Activated T-helper 2 cell treated with anti-CD3 and anti-CD28 coated beads, Interferon-gamma antibody, Interleukin-2, Interleukin-4, amounts not matched to agents 10 μg/mL and 5 μg/mL and 100 μg/mL, durations not matched to agents 14 hours and 24 hours and 36 hours (primary cell): ENCODE data around the gene C13orf46. TPM values are rescaled to one million over a fixed set of nuclear protein-coding genes. Genes with fewer than 3 reads are reported as not detected.

Source experiments
- DNase-seq: peaks from one replicate; pipeline ENCODE4 v3.0.0; 2021; ENCODE audit warnings: low spot score
- H3K27ac Mint-ChIP-seq: one replicate; pipeline ENCODE4 v1.8.0; 2021; ENCODE audit warnings: mixed read lengths
- H3K27me3 Mint-ChIP-seq: one replicate; pipeline ENCODE4 v1.8.0; 2021; ENCODE audit warnings: low read depth, mixed read lengths
- H3K36me3 Mint-ChIP-seq: one replicate; pipeline ENCODE4 v1.8.0; 2021; ENCODE audit warnings: low read depth, mixed read lengths
- H3K4me1 Mint-ChIP-seq: one replicate; pipeline ENCODE4 v1.8.0; 2021; ENCODE audit warnings: low read depth, mixed read lengths
- H3K4me3 Mint-ChIP-seq: one replicate; pipeline ENCODE4 v1.8.0; 2021; ENCODE audit warnings: low read depth, mild to moderate bottlenecking, moderate library complexity, mixed read lengths
- H3K9me3 Mint-ChIP-seq: one replicate; pipeline ENCODE4 v1.8.0; 2021; ENCODE audit warnings: mixed read lengths
- intact Hi-C: fragments of 100-400 bp; cut with micrococcal nuclease; formaldehyde crosslinking; loops from one replicate; pipeline ENCODE4 v1.15.1; 2023
- total RNA-seq: library from RNA; stranded (reverse); gene quantifications from 2 replicates; pipeline ENCODE4 v1.2.3, GENCODE V29; 2022

Gene C13orf46
- total RNA-seq, 1 donor from 2014 or later, result 0.27 TPM

DNA sequence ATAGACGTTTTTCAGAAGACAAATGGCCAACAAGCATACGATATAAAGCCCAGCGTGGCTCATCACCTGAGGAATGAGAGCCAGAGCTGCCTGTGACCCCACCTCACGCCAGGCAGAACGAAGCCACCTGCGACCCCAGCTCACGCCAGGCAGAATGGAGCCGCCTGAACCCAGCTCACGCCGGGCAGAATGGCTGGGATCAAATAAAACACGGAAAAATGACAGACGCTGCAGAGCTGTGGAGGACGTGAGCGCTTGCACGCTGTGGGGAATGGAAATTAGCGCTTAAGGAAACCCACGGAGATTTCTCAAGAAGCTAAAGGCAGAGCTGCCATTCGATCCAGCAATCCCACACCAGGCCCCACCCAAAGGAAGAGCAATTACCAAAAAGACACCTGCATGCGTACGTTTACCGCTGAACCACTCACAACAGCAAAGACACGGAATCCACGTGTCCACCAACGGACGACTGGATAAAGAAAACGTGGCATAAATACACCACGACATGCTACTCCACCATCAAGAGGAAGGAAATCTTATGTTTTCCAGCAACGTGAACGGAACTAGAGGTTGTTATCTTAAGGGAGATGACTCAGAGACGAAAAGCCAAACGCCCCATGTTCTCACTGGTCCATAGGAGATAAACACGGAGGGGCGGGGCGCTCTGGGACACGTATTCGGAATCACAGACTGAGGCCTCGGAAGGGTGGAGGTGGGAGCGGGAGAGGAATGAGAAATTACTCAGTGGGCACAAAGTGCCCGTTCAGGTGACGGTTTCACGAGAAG, 30.7 kb upstream of the C13orf46 start:
- intact Hi-C loops, result no loop called here
- Mint-ChIP-seq H3K9me3 (no peaks in the 10 kb centered on the region), H3K27me3 (no peaks in the 10 kb centered on the region), H3K4me1 (no peaks in the 10 kb centered on the region), H3K36me3 (no peaks in the 10 kb centered on the region), H3K27ac (no peak overlapping the region), H3K4me3 (no peak overlapping the region)
- DNase-seq, result no peak

DNA sequence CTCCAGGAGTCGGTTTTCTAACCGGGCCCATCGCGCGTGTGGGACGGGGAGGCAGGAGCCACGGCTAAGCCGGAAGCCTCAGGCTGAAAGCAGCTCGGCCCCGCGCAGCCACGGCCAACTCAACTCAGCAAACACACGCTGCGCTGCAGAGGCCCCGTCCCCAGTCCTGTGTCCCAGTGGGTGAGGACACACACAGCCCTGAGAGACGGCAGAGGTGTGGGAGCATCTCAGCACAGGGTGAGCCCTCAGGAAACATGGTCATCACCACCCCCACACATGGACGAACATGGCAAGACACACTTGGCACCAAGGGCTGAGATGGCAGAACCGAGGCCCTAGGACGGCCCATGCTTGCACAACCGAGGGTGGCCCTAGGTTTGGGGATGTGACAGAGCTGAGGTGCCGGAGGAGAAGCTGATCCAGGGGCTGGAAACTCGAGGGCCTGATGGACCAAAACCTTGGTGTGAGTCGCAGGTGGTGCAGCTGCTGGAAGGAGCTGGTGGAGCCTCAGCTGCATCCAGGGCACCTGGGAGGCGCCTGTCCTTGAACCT, 29.0 kb upstream of the C13orf46 start:
- H3K36me3 Mint-ChIP-seq, result no peaks in the 10 kb centered on the region

DNA sequence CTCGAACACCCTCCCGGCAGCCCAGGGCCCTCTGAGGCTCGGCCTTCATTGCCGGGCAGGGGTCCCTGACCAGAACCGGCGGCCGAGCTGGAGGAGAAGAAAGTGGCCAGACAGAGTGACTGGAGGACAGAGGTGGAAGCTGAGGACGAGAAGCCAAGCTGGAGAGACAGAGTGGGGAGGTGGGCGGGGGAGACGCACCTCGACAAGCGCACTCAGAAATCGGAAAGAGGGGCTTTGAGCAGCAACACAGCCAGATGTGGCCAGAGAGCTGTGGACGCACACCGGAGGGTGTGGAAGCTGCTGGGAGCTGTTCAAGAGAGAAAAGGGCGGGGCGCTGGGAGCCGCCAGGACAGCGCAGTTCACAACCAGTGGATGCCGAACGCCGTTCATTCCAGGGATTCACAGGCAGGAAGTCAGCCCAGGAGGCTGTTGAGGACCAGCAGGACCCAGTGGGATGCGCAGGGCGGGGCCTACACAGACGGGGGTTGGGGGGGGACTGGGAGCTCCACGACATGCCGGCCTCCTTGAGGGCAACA, 28.2 kb upstream of the C13orf46 start:
- Mint-ChIP-seq H3K4me1 (no peaks in the 10 kb centered on the region), H3K27ac (no peak overlapping the region), H3K27me3 (no peaks in the 10 kb centered on the region), H3K9me3 (no peaks in the 10 kb centered on the region), H3K4me3 (no peak overlapping the region), H3K36me3 (no peaks in the 10 kb centered on the region)
- intact Hi-C loops, result no loop called here
- no peak for DNase-seq

More for the DNA sequence above, 29.0 kb upstream of the C13orf46 start:
- Mint-ChIP-seq H3K4me3 (no peak overlapping the region), H3K27me3 (no peaks in the 10 kb centered on the region), H3K4me1 (no peaks in the 10 kb centered on the region), H3K27ac (no peak overlapping the region), H3K9me3 (no peaks in the 10 kb centered on the region)
- no peak for DNase-seq
- intact Hi-C loops, result no loop called here

DNA sequence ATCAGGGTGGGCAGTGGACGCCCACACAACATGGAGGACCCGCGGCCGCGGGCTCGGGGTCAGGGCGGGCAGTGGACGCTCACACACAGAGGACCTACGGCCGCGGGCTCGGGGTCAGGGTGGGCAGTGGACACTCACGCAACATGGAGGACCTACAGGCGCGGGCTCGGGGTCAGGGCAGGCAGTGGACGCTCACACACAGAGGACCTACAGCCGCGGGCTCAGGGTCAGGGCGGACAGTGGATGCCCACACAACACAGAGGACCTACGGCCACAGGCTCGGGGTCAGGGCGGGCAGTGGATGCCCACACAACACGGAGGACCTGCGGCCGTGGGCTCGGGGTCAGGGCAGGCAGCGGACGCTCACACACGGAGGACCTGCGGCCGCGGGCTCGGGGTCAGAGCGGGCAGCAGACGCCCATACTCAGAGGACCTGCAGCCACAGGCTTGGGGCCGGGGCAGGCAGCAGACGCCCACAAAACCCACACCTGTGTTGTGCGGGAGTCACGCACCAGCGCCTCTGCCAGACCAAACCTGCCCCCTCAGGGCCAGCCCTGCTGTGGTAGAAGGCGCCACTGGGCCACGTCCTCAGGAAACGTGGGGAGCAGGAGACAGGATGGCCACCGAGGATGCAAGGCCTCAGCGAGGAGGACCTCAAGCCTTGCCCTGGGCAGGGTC, 27.6 kb upstream of the C13orf46 start:
- Mint-ChIP-seq H3K27ac (no peak overlapping the region), H3K4me1 (no peaks in the 10 kb centered on the region), H3K9me3 (no peaks in the 10 kb centered on the region), H3K36me3 (no peaks in the 10 kb centered on the region), H3K4me3 (no peak overlapping the region), H3K27me3 (no peaks in the 10 kb centered on the region)
- intact Hi-C loops, result no loop called here
- no peak for DNase-seq

DNA sequence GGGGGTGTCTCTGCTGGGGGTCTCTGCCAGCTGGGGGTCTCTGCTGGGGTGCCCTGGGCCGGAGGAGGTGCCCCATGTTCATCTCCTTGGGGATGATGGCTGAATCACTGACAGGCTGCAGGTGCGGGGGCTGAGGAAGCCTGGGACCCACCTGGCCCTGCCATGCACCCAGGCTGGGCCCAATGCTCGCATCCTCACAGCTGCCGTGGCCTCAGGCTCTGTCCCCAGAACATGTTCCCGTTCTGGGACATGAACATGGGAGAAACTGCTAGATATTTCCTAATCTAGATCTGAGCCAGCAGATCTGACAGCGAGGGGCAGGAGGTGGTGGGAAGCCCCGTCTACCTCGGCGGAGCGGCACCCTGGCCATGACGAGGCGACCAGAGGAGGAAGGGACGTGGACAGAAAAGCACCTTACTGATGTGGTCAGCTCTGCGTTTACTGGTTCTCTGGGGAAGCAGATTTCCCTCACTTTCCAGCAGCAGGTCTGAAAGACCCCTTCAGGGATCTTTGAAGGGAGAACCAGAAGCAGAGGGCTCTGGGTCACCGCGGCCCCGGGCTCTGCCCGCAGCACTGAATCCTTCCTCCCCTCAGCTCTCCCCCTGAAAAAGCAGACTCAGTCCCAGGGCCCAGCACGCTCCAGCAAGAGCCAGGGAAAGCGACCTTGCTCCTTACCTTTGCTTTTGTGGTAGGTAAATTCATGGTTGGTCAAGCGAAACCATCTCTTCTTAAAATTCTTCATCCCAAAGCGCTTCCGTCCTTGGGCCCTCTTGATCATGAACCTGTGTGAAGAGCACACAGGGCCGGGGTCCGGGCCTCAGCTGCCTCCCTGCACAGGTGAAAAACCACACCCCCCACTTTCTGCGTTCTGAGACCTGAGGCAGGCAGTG, 26.5 kb upstream of the C13orf46 start:
- Mint-ChIP-seq H3K36me3 (no peaks in the 10 kb centered on the region), H3K27me3 (no peaks in the 10 kb centered on the region), H3K27ac (no peak overlapping the region), H3K9me3 (no peaks in the 10 kb centered on the region), H3K4me1 (no peaks in the 10 kb centered on the region), H3K4me3 (no peak overlapping the region)
- intact Hi-C loops, result no loop called here
- DNase-seq, result no peak

DNA sequence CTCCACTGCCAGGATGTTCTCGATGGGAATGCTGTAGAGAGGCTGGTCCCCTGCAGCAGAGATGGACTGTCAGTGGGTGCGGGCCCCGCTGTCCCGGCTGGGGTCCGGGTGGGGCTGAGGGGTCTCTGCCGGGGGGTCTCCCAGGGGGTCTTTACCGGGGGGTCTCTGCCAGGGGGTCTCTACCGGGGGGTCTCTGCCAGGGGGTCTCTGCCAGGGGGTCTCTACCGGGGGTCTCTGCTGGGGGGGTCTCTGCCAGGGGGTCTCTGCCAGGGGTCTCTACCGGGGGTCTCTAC, 25.7 kb upstream of the C13orf46 start:
- Mint-ChIP-seq H3K27ac (no peak overlapping the region), H3K4me3 (no peak overlapping the region), H3K36me3 (no peaks in the 10 kb centered on the region), H3K9me3 (no peaks in the 10 kb centered on the region), H3K4me1 (no peaks in the 10 kb centered on the region), H3K27me3 (no peaks in the 10 kb centered on the region)
- DNase-seq, result no peak
- intact Hi-C loops, result no loop called here

DNA sequence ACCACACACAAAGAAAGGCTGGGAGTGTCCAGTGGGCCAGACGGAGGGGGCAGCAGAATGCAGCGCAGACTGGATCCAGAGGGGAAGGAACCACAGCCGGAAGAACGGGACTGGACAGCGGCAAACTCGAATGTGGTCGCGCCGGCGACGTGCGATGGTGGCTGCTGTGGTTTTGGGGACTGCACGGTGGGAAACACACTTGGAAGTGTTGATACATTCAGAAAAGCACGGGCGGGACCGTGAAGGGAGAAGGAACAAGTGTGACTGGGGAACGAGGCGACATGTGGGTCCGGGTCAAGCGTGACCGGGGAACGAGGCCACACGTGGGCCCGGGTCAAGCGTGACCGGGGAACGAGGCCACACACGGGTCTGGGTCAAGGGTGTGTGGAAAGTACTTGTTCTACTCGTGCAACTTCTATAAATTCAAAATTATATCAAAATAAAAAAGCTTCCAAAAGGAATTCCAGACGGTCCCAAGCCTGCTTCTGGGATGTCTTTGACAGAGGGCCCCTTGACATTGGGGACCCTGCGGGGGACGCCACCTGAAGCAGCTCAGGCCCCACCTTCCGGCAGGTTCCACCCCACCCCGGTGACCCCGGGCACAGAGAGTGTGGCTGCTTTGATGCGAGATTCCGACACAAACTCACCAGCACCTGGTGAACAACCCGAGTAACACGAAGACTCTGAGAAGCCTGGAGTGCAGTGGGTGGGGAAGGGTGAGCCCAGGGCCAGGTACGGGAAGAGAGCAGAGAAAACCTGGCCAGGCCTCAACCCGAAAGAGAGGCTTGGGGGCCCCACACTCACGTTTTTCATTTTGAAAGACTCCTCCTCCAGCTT, 25.1 kb upstream of the C13orf46 start:
- Mint-ChIP-seq H3K36me3 (peaks cover 3% of the 10 kb centered on the region), H3K4me3 (no peak overlapping the region), H3K27me3 (no peaks in the 10 kb centered on the region), H3K4me1 (no peaks in the 10 kb centered on the region), H3K27ac (no peak overlapping the region), H3K9me3 (no peaks in the 10 kb centered on the region)
- intact Hi-C loops, result no loop called here
- no peak for DNase-seq

DNA sequence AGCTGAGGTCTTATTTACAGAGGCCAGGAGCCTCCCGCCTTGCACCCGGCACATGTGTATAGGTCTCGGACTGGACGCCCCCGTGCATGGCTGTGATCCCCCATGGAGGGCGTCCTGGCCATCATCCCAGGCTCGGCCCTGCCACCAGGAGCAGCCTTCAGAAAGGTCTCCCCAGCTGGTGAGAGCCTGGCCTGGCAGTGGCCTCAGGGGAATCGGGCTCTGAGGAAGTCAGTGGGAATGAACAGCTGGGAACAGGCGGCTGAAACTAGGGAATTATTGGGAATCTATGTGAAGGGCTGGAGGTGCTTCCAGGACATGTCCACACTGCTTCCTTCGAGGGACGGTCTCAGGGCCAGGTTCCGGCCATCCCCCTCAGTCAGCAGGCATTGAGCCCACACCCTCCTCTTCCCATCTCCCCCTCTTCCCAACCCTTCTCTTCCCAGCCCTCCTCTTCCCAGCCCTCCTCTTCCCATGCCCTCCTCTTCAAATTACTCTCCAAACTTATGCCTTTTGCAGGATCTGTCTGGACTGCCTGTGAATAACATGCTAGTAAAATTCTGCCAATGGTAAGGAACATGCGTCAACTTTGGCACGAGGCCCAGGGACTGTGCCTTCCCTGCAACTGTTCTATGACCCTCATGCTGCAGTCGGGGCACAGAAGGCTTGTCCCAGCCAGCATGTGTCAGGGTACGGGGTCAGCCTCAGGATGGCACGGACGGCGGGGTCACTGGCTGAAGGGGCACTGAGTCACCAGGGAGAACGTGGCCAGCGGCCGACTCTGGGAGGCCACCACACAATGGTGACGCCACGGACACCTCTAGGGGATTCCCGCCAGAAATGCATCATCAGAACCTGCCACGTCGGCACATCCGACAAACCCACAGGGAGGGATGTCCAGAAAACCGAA, 24.2 kb upstream of the C13orf46 start:
- Mint-ChIP-seq H3K9me3 (no peaks in the 10 kb centered on the region), H3K27ac (no peak overlapping the region), H3K36me3 (peaks cover 3% of the 10 kb centered on the region), H3K4me3 (no peak overlapping the region), H3K27me3 (no peaks in the 10 kb centered on the region), H3K4me1 (no peaks in the 10 kb centered on the region)
- intact Hi-C loops, result no loop called here
- DNase-seq, result no peak

DNA sequence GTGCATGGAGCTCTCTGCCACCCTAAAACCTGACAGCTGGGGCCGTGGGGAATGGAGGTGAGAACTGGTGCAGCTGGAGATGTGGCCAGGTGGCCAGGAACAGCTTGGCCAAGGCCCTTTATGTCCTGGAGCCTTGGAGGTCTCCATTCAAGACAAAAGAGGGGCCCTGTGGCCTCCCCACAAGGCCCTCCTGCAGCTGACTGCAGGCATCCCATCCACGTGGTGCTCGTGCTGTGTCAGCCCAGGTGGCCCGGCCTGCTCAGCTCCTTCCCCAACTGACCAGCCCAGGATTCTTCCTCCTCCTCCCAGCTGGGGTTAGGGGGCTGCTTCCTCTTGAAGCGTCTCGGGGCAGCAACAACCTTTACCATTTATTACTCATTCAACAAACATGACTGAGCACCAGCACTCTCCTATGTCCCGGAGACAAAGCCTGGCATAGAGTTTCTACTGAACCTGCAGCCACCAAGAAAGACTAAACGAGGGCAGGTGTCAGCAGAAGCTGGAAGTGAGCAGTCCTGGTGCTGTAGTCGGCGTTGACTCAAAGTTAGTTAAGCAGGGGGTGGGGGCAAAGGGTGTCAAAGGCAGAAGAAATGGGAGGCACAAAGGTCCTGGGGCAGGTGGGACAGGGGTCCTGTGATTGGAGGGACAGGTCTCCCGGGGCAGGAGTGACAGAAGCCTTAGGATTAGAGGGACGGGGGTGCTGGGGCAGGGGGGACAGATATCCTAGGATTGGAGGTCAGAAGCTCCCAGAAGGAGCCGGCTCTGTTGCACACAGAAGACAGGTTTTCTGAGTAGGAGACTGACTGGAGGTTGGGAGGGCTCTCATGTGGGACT, 23.3 kb upstream of the C13orf46 start:
- Mint-ChIP-seq H3K4me3 (no peak overlapping the region), H3K27me3 (no peaks in the 10 kb centered on the region), H3K4me1 (no peaks in the 10 kb centered on the region), H3K36me3 (peaks cover 7% of the 10 kb centered on the region), H3K27ac (no peak overlapping the region), H3K9me3 (no peaks in the 10 kb centered on the region)
- DNase-seq, result no peak
- intact Hi-C loops, result no loop called here

DNA sequence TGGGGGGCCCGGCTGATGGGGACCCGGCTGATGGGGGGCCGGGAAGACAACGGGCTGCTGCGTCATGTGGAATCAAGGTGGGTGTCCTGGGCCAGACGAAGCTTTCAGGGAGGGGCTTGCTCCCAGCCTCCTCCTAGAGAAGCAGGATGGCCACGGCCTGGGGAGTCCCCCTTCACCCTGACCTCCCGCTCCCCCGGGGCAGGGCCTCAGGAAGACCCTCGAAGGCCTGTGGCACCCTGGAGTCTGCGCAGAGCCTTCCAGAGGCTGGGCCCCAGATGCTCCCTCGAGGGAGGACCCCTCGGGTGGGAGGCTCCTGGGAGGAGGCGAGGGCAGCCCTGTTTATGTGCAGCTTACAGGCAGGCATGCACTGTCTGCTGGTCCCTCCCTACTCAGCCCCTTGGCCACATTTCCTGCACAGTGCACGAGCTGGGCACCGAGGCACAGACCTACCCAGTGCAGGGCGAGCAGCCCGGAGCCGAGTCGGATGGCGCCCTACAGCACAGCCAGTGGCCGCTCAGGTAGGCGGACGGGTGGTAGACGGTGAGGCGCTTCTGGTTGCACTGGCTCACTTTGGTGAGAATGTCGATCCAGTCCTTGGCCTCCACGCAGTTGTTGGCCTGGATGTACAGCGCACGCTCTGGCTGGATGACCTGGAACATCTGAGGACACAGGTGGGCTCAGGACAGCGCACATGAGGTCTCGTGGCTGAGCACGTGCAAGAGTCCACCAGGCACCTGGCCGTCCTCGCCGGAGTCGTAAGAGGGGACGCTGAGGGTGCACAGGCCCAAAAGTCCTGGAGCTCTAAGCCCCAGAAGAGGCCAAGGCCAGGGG, 22.4 kb upstream of the C13orf46 start:
- Mint-ChIP-seq H3K27ac (no peak overlapping the region), H3K27me3 (no peaks in the 10 kb centered on the region), H3K4me3 (no peak overlapping the region), H3K9me3 (no peaks in the 10 kb centered on the region), H3K4me1 (no peaks in the 10 kb centered on the region), H3K36me3 (peaks cover 13% of the 10 kb centered on the region)
- no peak for DNase-seq
- intact Hi-C loops, result no loop called here
